GM19372 (cell line): ENCODE measurements around the gene USP20.
"Not testable (repeated sequence)": the region's sequence is repeated elsewhere in the genome, so short reads cannot be mapped to it uniquely, and the experiment has no call there.

Experiments
- ATAC-seq: cut with Tn5 transposase; IDR thresholded peaks from one replicate; pipeline ENCODE4 v1.9.1; 2021; ENCODE audit warnings: mild to moderate bottlenecking, low read depth, moderate library complexity; ENCODE audit not compliant: unreplicated experiment

Gene USP20

GRCh38 chr9:129887334-129888292 is 52.4 kb downstream of the USP20 start:
- ATAC-seq: no peak

GRCh38 chr9:129888293-129889121 is 53.2 kb downstream of the USP20 start:
- ATAC-seq: peak; percentile 62

GRCh38 chr9:129889122-129889940 is 54.1 kb downstream of the USP20 start:
- no peak for ATAC-seq

DNA sequence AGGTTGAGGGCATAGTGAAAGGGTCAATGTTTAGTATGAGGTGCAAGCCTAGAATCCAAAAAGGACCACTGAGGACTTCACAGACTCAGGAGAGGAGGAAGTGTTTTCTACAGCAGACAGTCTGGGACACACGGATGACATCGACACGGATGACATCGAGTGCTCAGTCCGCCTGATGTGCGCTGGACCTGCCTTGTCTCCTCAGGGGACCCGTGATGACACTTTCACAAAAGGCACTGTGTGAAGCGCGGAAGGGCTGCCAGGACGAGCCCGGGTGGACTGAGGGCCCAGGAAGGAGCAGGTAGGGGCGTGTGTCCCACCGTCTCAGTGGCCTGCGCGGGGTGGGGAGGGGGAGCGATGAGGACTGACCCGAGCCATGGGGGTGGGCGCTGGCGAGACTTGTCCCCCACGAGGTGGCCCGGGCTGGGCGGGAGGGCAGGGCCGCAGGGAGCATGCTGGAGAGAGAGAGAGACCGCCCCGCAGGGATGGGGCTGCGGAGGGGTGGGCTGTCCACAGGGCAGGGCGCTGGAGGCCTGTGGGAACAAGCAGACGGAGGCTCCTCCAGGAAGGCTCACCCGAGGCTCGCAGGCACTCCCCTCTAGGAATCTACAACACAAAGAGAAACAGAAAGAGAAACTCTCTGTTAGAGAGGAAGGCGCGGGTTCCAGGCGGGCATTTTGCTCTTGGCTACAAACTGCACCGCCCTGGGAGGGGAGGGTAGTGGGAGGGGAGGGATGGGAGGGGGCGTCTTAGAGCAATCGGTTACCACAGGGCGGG is 54.9 kb downstream of the USP20 start:
- no peak for ATAC-seq

DNA sequence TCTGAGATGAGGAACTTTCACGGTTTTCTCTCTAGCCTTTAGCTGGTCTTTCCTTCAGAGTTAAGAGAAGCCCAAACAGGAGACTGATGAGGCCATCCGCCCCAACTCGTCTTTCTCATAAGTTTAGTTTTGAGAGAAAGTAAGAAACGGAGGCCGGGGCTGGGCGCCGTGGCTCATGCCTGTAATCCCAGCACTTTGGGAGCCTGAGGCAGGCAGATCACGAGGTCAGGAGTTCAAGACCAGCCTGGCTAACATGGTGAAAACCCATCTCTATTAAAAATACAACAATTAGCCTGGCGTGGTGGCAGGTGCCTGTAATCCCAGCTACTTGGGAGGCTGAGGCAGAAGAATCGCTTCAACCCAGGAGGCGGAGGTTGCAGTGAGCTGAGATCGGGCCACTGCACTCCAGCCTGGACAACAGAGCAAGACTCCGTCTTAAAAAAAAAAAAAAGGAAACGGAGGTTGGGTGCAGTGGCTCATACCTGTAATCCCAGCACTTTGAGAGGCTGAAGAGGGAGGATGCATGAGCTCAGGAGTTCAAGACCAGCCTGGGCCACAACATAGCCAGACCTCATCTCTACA is 55.6 kb downstream of the USP20 start:
- ATAC-seq: not testable (repeated sequence)

- no peak for ATAC-seq
Observed at GRCh38 chr9:129891569-129891968, 56.3 kb downstream of the USP20 start.

- ATAC-seq: no peak
Observed at GRCh38 chr9:129894120-129894823, 59.0 kb downstream of the USP20 start.

DNA sequence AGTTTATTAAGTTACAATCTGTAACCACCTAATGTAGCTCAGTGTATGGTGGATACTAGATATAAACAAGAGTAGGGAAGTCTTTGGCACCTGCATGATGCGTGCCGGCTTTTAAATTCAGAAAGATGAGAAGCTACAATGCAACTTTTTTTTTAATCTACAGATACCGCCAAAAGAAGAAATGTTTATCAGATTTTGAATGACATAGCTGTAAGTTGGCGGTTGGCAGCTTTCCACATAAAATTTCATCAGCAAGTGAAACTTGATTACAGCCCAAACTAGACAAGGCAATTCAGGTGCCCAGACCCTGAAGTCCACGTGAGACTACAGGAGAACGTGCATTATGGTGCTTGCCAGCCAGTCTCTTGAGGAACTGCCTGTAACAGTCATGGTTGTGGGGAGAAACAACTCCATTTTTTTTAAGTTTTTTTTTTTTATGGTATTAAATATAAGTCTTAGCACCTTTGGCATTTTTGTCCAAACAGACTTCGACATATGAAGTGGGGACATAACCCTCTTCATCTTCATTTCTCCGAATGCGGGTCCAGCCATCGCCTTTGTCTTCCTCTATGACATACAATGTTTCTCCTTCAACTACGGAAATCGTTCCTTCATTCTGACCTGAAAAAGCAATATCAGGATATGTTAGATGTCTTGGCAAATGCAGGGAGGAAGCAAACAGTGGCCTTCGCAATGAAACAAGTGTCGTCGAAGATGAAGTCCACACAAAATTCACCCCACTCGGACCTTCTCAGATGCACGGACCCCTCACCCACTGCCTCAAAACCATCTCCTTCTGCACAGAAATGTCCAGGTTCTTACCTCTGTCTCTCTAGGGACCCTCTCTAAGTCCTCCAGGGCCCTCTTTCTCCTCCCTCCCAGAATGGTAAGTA is 60.4 kb downstream of the USP20 start:
- ATAC-seq: no peak

- no peak for ATAC-seq
Observed at GRCh38 chr9:129897263-129897662, 62.0 kb downstream of the USP20 start.

DNA sequence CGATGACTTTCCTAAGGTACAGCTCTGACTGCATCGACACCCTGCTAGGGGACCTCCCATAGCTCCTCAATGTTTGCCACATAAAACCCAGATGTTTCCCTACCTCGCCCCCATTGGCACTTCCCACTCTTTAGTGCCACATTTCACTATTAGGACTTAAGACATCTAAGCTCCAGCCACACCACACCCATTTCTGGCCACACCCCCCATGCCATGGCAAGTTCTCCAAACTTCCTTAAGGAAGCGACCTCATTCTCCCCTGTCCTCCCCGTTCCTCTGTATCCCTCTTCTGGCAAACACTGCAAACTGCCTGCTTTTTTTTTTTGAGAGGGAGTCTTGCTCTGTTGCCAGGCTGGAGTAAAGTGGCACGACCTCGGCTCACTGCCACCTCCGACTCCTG is 62.9 kb downstream of the USP20 start:
- ATAC-seq: no peak

GRCh38 chr9:129899620-129900019 is 64.4 kb downstream of the USP20 start:
- no peak for ATAC-seq

DNA sequence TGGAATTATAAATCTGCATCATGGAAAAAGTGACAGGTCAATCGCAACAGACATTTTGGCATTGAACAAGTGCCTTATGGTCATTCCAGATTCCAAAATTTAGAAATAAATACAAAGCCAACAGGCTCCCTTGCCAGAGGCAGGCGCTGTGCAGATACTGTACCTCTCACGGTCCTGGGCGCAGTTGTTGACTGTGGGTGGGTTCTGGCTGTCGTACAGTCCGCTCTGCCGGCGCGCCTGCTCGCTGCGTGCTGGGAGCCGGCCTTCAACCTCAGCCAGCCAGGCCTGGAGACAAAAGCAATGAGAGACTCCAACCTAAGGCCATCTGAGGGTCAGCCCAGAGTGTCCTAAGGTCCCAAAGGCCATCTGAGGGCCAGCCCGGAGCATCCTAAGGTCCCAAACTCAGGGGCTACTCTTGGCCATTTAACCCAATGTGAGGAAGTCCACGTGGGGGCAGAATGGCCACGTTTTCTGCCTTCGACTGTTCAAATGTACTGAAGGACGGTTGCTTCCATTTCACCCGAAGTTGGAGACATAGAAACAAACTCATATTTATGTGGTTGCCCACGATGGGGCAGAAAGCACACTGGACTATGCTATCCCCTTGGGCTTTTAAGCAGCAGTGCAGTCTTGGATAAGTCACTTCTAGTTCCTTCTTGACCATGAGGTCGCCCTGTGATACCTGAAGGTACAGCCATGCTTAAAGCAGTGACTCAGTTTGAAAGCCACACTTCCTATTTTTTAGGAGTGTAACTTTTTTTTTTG is 65.2 kb downstream of the USP20 start:
- ATAC-seq: no peak

GRCh38 chr9:129901993-129902739 is 66.9 kb downstream of the USP20 start:
- ATAC-seq: no peak

GRCh38 chr9:129902740-129903134 is 67.5 kb downstream of the USP20 start:
- no peak for ATAC-seq

GRCh38 chr9:129904734-129905133 is 69.5 kb downstream of the USP20 start:
- no peak for ATAC-seq

DNA sequence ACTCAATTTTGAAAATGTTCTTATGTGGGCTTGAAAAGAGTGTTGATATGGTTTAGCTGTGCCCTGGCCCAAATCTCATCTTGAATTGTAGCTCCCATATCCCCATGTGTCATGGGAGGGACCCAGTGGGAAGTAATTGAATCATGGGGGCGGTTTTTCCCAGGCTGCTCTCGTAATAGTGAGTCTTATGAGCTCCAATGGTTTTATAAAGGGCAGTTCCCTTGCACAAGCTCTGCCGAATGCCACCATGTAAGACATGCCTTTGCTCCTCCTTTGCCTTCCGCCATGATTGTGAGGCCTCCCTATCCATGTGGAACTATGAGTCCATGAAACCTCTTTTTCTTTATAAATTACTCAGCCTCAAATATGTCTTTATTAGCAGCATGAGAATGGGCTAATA is 71.0 kb downstream of the USP20 start:
- ATAC-seq: no peak
